ENCODE results near the gene EDN2. TPM values are rescaled to one million over a fixed set of nuclear protein-coding genes. Genes with fewer than 3 reads are reported as not detected.

EDN2 gene
- total RNA-seq, 1 donor from 2014 or later = not detected

DNA sequence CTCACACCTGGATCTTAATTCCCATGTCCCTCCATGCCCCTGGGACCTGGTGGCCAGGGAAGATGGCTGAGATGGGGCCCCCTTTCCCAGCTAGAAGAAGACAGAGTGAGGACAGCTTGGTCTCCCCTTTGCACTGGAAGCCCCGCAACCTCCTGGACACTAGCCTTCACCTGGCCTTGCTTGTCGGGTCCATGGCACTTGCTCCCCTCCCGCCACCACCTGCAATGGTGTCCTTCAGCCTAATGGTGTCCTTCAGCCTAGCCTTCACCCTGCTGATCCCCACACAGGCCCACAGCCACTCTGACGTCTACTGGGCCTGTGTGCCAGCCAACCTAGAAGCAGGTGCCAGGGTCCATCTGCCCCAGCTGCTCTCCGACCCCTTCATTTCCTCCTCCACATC lies 45.9 kb upstream of the EDN2 start:
- no peaks in the 10 kb centered on the region for H3K4me1 Mint-ChIP-seq (ENCODE audit: low read depth, unreplicated experiment)
- H3K9me3 Mint-ChIP-seq (ENCODE audit: unreplicated experiment) = peaks cover 18% of the 10 kb centered on the region
- peaks cover 14% of the 10 kb centered on the region for H3K36me3 Mint-ChIP-seq (ENCODE audit: unreplicated experiment)
- no peak for DNase-seq
- TF ChIP-seq, protein P1, sequence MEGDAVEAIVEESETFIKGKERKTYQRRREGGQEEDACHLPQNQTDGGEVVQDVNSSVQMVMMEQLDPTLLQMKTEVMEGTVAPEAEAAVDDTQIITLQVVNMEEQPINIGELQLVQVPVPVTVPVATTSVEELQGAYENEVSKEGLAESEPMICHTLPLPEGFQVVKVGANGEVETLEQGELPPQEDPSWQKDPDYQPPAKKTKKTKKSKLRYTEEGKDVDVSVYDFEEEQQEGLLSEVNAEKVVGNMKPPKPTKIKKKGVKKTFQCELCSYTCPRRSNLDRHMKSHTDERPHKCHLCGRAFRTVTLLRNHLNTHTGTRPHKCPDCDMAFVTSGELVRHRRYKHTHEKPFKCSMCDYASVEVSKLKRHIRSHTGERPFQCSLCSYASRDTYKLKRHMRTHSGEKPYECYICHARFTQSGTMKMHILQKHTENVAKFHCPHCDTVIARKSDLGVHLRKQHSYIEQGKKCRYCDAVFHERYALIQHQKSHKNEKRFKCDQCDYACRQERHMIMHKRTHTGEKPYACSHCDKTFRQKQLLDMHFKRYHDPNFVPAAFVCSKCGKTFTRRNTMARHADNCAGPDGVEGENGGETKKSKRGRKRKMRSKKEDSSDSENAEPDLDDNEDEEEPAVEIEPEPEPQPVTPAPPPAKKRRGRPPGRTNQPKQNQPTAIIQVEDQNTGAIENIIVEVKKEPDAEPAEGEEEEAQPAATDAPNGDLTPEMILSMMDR (IDR thresholded peaks at IDR 0.05; ENCODE audit: partially characterized antibody, unreplicated experiment) = no peak
- H3K4me3 Mint-ChIP-seq (ENCODE audit: unreplicated experiment) = no peak overlapping the region
- no peak overlapping the region for H3K27ac Mint-ChIP-seq (ENCODE audit: unreplicated experiment)
- peaks cover 29% of the 10 kb centered on the region for H3K27me3 Mint-ChIP-seq (ENCODE audit: unreplicated experiment)

DNA sequence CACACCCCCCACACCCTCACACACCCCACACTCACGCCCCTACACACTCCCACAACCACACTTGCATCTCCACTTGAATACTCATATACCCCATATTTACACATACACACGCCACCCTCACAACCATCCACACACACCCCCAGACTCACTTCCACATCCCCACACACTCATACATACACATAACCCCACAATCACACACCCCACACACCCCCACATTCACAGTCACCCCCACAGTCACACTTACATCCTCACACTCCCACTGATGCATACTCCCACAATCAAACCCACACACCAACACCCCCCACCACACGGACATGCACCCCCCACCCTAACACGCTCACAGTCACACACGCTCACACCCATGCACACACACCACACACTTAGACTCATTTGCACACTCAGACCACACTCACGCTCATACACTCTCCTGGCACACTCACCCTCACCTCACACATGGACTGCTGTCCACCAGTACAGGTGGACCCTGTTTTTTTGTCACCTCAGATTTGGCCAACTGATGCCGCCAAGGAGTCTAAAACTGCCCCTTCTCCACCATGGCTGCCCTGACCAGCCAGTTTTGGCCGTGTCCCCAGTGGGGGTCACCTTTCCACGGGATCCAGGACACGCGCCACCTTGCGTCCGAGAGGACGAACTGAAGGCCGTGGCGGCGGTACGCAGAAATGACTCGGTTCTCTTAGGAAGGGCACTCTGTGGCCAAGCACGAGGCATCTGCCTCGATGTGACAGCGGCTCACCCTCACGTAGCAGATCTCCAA lies 45.3 kb upstream of the EDN2 start:
- no peak overlapping the region for H3K4me3 Mint-ChIP-seq (ENCODE audit: unreplicated experiment)
- no peaks in the 10 kb centered on the region for H3K4me1 Mint-ChIP-seq (ENCODE audit: low read depth, unreplicated experiment)
- no peak overlapping the region for H3K27ac Mint-ChIP-seq (ENCODE audit: unreplicated experiment)
- no peak for DNase-seq
- TF ChIP-seq, protein P1 (IDR thresholded peaks at IDR 0.05; ENCODE audit: partially characterized antibody, unreplicated experiment) = no peak
- peaks cover 23% of the 10 kb centered on the region for H3K9me3 Mint-ChIP-seq (ENCODE audit: unreplicated experiment)
- H3K36me3 Mint-ChIP-seq (ENCODE audit: unreplicated experiment) = peaks cover 14% of the 10 kb centered on the region
- H3K27me3 Mint-ChIP-seq (ENCODE audit: unreplicated experiment) = peaks cover 26% of the 10 kb centered on the region

DNA sequence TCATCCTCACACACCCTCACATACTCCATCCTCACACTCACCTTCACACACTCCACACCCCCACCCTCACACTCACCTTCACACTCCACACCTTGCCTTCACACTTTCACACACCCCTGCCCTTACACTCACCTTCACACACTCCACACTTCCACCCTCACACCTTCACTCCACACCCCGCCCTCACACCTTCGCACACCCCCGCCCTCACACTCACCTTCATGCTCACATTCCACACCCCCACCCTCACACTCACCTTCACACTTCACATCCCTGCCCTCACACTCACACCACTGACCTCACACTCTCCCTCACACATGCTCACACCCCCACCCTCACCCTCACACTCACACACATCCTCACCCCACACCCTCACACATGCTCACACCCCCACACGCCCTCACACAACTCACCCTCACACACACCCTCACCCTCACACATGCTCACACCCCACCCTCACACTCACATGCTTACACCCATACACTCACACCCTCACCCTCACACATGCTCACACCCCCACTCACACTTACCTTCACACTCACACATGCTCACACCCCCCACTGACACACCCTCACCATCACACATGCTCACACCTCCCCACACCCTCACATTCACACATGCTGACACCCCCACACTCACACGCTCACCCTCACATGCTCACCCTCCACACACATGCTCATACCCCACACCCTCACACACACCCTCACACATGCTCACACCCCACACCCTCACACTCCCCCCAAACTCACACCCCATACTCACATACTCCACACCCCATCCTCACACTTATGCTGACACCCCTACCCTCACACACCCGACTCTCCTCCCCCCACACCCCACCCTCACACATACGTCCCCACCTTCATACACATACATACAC lies 44.5 kb upstream of the EDN2 start:
- Mint-ChIP-seq H3K27me3 (ENCODE audit: unreplicated experiment) (peaks cover 24% of the 10 kb centered on the region), H3K27ac (ENCODE audit: unreplicated experiment) (no peak overlapping the region), H3K4me1 (ENCODE audit: low read depth, unreplicated experiment) (no peaks in the 10 kb centered on the region), H3K36me3 (ENCODE audit: unreplicated experiment) (peaks cover 14% of the 10 kb centered on the region), H3K9me3 (ENCODE audit: unreplicated experiment) (peaks cover 23% of the 10 kb centered on the region), H3K4me3 (ENCODE audit: unreplicated experiment) (no peak overlapping the region)
- DNase-seq = no peak
- TF ChIP-seq, protein P1 (IDR thresholded peaks at IDR 0.05; ENCODE audit: partially characterized antibody, unreplicated experiment) = no peak

DNA sequence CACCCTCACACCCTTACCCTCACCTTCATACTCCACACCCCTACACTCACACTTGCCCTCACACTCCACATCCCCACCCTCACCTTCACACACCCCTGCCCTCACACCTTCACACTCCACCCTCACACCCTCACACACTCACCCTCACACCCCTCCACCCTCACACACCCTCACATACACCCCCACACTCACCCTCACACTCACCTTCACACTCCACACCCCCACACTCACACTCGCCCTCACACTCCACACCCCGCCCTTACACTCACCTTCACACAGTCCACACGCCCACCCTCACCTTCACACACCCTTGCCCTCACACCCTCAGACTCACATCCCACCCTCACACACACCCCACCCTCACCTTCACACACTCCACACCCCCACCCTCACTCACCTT lies 43.6 kb upstream of the EDN2 start:
- Mint-ChIP-seq H3K9me3 (ENCODE audit: unreplicated experiment) (peaks cover 15% of the 10 kb centered on the region), H3K36me3 (ENCODE audit: unreplicated experiment) (peaks cover 14% of the 10 kb centered on the region), H3K4me3 (ENCODE audit: unreplicated experiment) (no peak overlapping the region), H3K27me3 (ENCODE audit: unreplicated experiment) (peaks cover 18% of the 10 kb centered on the region), H3K27ac (ENCODE audit: unreplicated experiment) (no peak overlapping the region), H3K4me1 (ENCODE audit: low read depth, unreplicated experiment) (no peaks in the 10 kb centered on the region)
- DNase-seq = no peak
- TF ChIP-seq, protein P1 (IDR thresholded peaks at IDR 0.05; ENCODE audit: partially characterized antibody, unreplicated experiment) = no peak
